ENCODE results near the gene ANK2.

ANK2 gene

GRCh38 chr4:113383111-113383785, 333.8 kb downstream of the ANK2 start:
- Histone ChIP-seq H3K9ac (ENCODE audit: low read length) (no peak overlapping the region), H3F3A (ENCODE audit: insufficient read depth, low read length) (no peaks in the 10 kb centered on the region), H3K4me3 (ENCODE audit: low read depth, low read length, poor library complexity, severe bottlenecking) (no peak overlapping the region), H3K27ac (ENCODE audit: low read depth, low read length, poor library complexity, severe bottlenecking) (no peak overlapping the region), H3K27me3 (ENCODE audit: insufficient read depth, low read length) (0 out of 2 replicates have a peak, but pooled peaks cover 3% of the 10 kb centered on the region), H3K9me3 (ENCODE audit: low read length) (no peaks in the 10 kb centered on the region), H3K4me2 (ENCODE audit: low read length) (no peak overlapping the region), H3K4me1 (ENCODE audit: insufficient read depth, low read length, severe bottlenecking) (no peaks in the 10 kb centered on the region), H3K79me2 (ENCODE audit: insufficient read depth, low read length) (no peaks in the 10 kb centered on the region), H3K9me2 (ENCODE audit: low read depth, low read length) (no peaks in the 10 kb centered on the region), H3K36me3 (ENCODE audit: insufficient read depth, low read length) (no peaks in the 10 kb centered on the region), H4K20me1 (ENCODE audit: insufficient read depth, low read length) (no peaks in the 10 kb centered on the region), H2AFZ (ENCODE audit: low read length) (no peak overlapping the region)
- TF ChIP-seq EZH2 (IDR thresholded peaks at IDR 0.05; ENCODE audit: borderline replicate concordance, low read length) (no peak), CTCF (IDR thresholded peaks at IDR 0.05; ENCODE audit: low read length) (no peak)

- Histone ChIP-seq H3K4me2 (ENCODE audit: low read length) (no peak overlapping the region), H4K20me1 (ENCODE audit: insufficient read depth, low read length) (no peaks in the 10 kb centered on the region), H3K4me3 (ENCODE audit: low read depth, low read length, poor library complexity, severe bottlenecking) (no peak overlapping the region), H2AFZ (ENCODE audit: low read length) (no peak overlapping the region), H3K36me3 (ENCODE audit: insufficient read depth, low read length) (no peaks in the 10 kb centered on the region), H3K9me2 (ENCODE audit: low read depth, low read length) (no peaks in the 10 kb centered on the region), H3K27ac (ENCODE audit: low read depth, low read length, poor library complexity, severe bottlenecking) (no peak overlapping the region), H3K9me3 (ENCODE audit: low read length) (no peaks in the 10 kb centered on the region), H3F3A (ENCODE audit: insufficient read depth, low read length) (no peaks in the 10 kb centered on the region), H3K9ac (ENCODE audit: low read length) (no peak overlapping the region), H3K79me2 (ENCODE audit: insufficient read depth, low read length) (no peaks in the 10 kb centered on the region), H3K4me1 (ENCODE audit: insufficient read depth, low read length, severe bottlenecking) (no peaks in the 10 kb centered on the region), H3K27me3 (ENCODE audit: insufficient read depth, low read length) (0 out of 2 replicates have a peak, but pooled peaks cover 3% of the 10 kb centered on the region)
- TF ChIP-seq CTCF (IDR thresholded peaks at IDR 0.05; ENCODE audit: low read length) (no peak), EZH2 (IDR thresholded peaks at IDR 0.05; ENCODE audit: borderline replicate concordance, low read length) (no peak)
Observed at GRCh38 chr4:113384600-113384999, 335.1 kb downstream of the ANK2 start.

- Histone ChIP-seq H3F3A (ENCODE audit: insufficient read depth, low read length) (no peaks in the 10 kb centered on the region), H3K36me3 (ENCODE audit: insufficient read depth, low read length) (no peaks in the 10 kb centered on the region), H3K9me2 (ENCODE audit: low read depth, low read length) (no peaks in the 10 kb centered on the region), H3K4me1 (ENCODE audit: insufficient read depth, low read length, severe bottlenecking) (no peaks in the 10 kb centered on the region), H3K9me3 (ENCODE audit: low read length) (no peaks in the 10 kb centered on the region), H2AFZ (ENCODE audit: low read length) (no peak overlapping the region), H3K4me2 (ENCODE audit: low read length) (no peak overlapping the region), H3K9ac (ENCODE audit: low read length) (no peak overlapping the region), H3K27ac (ENCODE audit: low read depth, low read length, poor library complexity, severe bottlenecking) (no peak overlapping the region), H3K27me3 (ENCODE audit: insufficient read depth, low read length) (0 out of 2 replicates have a peak, but pooled peaks cover 3% of the 10 kb centered on the region), H3K4me3 (ENCODE audit: low read depth, low read length, poor library complexity, severe bottlenecking) (no peak overlapping the region), H4K20me1 (ENCODE audit: insufficient read depth, low read length) (no peaks in the 10 kb centered on the region), H3K79me2 (ENCODE audit: insufficient read depth, low read length) (no peaks in the 10 kb centered on the region)
- TF ChIP-seq CTCF (IDR thresholded peaks at IDR 0.05; ENCODE audit: low read length) (no peak), EZH2 (IDR thresholded peaks at IDR 0.05; ENCODE audit: borderline replicate concordance, low read length) (no peak)
Observed at GRCh38 chr4:113385281-113385899, 335.9 kb downstream of the ANK2 start.

Data from OCI-LY1 (cell line).